Middle frontal gyrus (tissue), 1 donor: Measurements from ENCODE around the gene SLC26A3.

ENCODE experiments used
- DNase-seq: peaks from one replicate; pipeline ENCODE4 v3.0.0-alpha.2; 2015; ENCODE audit warnings: low spot score; ENCODE audit errors: extremely low spot score

The SLC26A3 gene

GRCh38 chr7:107751113-107751512 lies 51.9 kb downstream of the SLC26A3 start:
- DNase-seq: no peak

GRCh38 chr7:107746006-107746405 lies 57.0 kb downstream of the SLC26A3 start:
- DNase-seq: no peak

DNA sequence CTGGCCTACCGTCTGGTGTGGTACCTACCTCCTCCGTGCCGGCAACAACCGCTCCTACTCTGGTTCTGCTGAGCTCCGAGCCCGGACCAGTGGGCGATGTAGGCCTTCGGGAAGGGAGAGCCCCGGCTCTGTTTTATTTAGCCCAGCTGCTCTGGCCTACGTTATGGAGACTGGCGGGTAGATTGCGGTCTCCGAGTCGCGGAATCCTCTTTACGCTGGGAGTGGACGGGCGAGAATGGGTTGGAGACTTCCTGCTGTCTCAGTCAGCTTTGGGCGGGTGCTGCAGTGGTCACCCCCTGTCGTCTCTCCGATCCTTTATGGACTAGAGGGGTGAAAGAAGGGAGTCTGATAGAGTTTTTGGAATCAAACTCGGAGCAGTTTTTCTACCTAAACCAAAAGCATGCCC lies 58.7 kb downstream of the SLC26A3 start:
- DNase-seq: no peak

DNA sequence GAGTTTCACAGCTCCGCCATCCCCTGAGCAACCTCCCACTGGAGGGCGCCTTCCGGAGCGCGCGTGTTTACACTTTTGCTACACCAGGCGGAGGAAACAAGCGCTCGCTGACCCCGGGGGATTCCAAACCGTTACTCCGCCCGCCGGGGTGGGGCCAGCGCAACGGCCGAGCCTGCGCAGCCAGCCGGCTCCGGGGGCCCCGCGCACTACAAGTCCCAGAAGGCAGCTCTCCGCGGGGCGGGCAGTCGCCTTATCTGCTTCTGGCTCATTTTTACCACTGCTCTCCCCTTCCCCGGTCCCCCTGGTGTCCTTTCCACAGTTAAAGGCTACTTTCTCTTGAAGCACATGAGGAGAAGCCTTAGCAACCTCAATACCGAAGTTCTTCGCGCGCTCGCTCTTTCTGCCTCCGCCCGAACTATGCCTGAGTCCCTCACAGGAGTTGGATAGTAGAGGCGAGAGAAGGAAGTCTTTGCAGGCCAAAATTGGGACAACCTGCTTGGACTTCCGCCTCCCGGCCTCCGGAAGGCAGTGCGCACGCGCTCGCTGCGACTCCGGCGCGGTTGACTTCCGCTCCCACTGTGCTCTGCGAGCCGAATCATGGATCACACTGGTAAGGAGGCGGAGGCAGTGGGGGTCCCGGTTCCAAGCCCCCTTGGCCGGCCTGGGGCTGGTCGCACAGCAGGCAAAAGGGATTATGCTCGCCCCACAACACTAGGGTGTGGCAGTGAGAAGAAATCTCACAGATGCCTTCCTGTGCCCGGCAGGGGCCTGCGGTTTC lies 59.3 kb downstream of the SLC26A3 start, which contains the start of gene CBLL1:
TSS of gene CBLL1 (plus strand) at position 576 of the 778 bp plus-strand sequence. CDS start at position 598, 22 bp downstream.
- DNase-seq: peak; percentile 90

DNA sequence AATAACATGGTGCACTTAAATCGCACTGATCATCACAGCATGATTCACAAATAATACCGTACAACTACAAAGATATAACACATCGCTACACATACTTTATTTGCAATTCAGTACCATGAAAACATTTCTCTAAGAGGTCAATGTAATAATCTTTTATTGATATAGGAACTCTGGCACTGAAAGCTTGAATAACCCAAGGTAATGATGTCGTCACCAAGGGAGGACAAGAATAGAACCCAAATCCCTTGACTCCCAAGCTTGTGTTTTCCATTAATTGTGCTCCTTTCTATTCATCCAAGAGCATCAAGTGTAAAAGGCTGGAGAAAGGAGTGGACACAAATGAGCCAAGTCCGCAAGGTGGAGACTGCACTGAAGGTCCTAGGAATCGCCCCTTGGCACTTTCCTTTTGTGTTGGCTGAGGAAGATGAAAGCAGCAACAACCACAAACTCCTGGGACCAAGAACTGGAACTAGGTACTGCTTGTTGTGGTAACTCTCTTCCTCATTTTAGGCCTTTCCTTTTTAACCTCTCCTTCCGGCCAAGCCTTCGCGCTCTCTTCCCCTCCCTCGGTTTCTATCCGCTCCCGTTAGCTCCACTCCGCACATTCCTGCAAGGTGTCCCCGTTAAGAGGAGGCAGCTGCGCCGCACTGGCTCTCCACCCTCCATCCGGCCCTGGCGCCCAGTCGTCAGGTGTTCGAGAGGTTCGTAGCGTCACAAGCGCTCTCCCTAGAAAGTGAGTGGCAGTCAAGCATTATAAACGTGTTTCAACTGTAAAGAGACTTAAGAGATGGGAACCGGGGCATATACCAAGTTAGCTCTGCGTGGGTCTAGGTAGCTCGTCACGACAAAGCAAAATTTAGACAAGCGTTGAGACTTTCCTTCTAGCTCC lies 60.1 kb downstream of the SLC26A3 start:
- DNase-seq: no peak

- no peak for DNase-seq
Measured at GRCh38 chr7:107728276-107728675, 74.7 kb downstream of the SLC26A3 start.

DNA sequence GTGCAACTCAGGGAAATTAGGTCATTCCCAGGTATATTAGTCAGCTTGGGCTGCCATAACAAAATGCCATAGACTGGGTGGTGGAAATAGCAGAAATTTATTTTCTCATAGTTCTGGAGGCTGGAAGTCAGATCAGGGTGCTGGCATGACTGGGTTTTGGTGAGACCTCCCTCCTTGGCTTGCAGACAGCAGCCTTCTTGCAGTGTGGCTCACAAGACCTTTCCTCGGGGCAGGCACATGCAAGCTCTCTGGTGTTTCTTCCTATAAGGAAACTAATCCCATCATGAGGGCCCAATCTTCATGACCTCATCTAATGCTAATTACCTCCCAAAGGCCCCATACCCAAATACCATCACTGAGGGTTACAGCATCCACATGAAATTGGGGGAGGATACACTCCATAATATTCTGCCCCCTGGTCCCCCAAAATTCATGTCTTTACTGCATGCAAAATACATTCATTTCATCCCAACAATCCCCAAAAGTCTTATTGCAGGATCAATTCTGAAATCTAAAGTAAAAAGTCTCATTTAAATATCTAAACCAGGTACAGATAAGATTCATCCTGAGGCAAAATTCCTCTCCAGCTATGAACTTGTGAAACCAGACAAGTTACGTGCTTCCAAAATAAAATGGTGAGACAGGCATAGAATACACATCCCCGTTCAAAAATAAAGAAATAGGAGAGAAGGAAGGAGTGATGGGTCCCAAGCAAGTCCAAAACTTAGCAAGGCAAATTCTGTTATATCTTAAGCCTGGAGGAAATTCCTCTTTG lies 76.5 kb downstream of the SLC26A3 start:
- DNase-seq: no peak

GRCh38 chr7:107725138-107725740 lies 77.8 kb downstream of the SLC26A3 start:
- peak; percentile 47 for DNase-seq

- DNase-seq: no peak
Measured at GRCh38 chr7:107723255-107723654, 79.8 kb downstream of the SLC26A3 start.

DNA sequence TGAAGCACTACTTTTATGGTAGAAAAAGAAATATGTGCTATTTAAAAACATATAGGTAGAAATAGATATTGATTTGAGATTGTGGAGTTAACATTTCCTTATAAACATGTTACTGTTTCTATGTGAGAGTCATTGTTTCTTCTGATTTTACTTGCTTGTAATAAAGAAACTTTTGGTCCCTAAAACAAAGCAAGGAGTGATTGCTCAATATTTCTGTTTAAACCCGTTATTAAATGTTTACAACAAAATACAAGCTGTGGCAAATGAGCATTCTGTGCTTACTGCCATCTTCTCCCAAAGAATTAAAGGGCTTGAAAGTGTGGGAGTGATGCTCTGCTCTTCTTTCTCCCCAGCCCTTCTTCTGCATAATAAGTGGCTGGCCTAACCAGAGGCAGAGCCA lies 81.7 kb downstream of the SLC26A3 start:
- DNase-seq: no peak

- no peak for DNase-seq
Measured at GRCh38 chr7:107718456-107719193, 84.4 kb downstream of the SLC26A3 start.

GRCh38 chr7:107715531-107715930 lies 87.5 kb downstream of the SLC26A3 start:
- DNase-seq: no peak
